ENCODE results near the gene TAF9B.
"Not testable (repeated sequence)": the region's sequence is repeated elsewhere in the genome, so short reads cannot be mapped to it uniquely, and the experiment has no call there.

Gene TAF9B

DNA sequence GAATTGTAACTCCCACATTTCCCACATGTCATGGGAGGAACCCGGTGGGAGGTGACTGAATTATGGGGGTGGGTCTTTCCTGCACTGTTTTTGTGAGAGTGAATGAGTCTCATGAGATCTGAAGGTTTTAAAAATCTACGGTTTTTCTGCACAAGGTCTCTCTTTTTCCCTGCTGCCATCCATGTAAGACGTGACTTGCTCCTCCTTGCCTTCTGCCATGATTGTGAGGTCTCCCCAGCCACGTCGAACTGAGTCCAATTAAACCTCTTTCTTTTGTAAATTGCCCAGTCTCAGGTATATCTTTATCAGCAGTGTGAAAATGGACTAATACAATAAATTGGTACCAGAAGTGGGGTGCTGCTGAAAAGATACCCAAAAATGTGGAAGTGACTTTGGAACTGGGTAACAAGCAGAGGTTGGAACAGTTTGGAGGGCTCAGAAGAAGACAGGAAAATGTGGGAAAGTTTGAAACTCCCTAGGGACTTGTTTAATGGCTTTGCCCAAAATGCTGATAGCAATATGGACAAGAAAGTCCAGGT, 7.6 kb upstream of the TAF9B start:
- H3K36me3 ChIP-seq (ENCODE audit: insufficient read depth, low read length); H3K9me2 ChIP-seq (ENCODE audit: low read depth, low read length); H2AFZ ChIP-seq (ENCODE audit: low read length); H3K79me2 ChIP-seq (ENCODE audit: insufficient read depth, low read length); H4K20me1 ChIP-seq (ENCODE audit: insufficient read depth, low read length); H3K27me3 ChIP-seq (ENCODE audit: insufficient read depth, low read length); H3K9ac ChIP-seq (ENCODE audit: low read length); H3K9me3 ChIP-seq (ENCODE audit: low read length); H3K4me2 ChIP-seq (ENCODE audit: low read length); H3K4me3 ChIP-seq (ENCODE audit: low read depth, low read length, poor library complexity, severe bottlenecking); H3K4me1 ChIP-seq (ENCODE audit: insufficient read depth, low read length, severe bottlenecking); H3K27ac ChIP-seq (ENCODE audit: low read depth, low read length, poor library complexity, severe bottlenecking); H3F3A ChIP-seq (ENCODE audit: insufficient read depth, low read length): not testable (repeated sequence)

DNA sequence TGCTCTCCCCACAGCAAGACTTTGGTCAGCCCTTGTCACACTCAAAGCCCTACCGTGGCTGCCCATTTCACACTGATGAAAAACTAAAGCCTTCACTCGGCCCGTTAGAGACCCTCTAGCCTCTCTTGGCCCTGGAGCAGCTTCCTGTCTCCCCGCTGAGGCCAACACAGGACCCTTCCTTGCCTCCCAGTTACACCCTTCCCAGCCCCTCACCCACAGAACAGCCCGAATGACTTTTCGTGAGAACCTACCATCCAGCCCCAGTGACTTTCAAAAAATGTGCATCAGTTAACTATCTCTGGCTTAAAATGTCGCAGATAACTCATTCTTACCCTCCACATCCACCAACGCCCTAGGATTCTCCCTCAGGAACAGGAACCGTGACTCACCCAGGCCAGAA, 756 bp upstream of the TAF9B start:
- no peaks in the 10 kb centered on the region for H3K9me2 ChIP-seq (ENCODE audit: low read depth, low read length)
- no peak overlapping the region for H2AFZ ChIP-seq (ENCODE audit: low read length)
- H3K4me2 ChIP-seq (ENCODE audit: low read length) = peak overlapping the region; percentile 62; the same call in 1 of the 2 replicates
- peak overlapping the region; percentile 83 for H3K4me3 ChIP-seq (ENCODE audit: low read depth, low read length, poor library complexity, severe bottlenecking)
- peaks cover 11% of the 10 kb centered on the region for H3K4me1 ChIP-seq (ENCODE audit: insufficient read depth, low read length, severe bottlenecking)
- TF ChIP-seq EZH2 (IDR thresholded peaks at IDR 0.05; ENCODE audit: borderline replicate concordance, low read length) = no peak
- H3F3A ChIP-seq (ENCODE audit: insufficient read depth, low read length) = no peaks in the 10 kb centered on the region
- H3K9ac ChIP-seq (ENCODE audit: low read length) = no peak overlapping the region
- no peaks in the 10 kb centered on the region for H3K27me3 ChIP-seq (ENCODE audit: insufficient read depth, low read length)
- no peaks in the 10 kb centered on the region for H4K20me1 ChIP-seq (ENCODE audit: insufficient read depth, low read length)
- no peaks in the 10 kb centered on the region for H3K36me3 ChIP-seq (ENCODE audit: insufficient read depth, low read length)
- no peak overlapping the region for H3K27ac ChIP-seq (ENCODE audit: low read depth, low read length, poor library complexity, severe bottlenecking)
- H3K9me3 ChIP-seq (ENCODE audit: low read length) = no peaks in the 10 kb centered on the region
- no peaks in the 10 kb centered on the region for H3K79me2 ChIP-seq (ENCODE audit: insufficient read depth, low read length)

DNA sequence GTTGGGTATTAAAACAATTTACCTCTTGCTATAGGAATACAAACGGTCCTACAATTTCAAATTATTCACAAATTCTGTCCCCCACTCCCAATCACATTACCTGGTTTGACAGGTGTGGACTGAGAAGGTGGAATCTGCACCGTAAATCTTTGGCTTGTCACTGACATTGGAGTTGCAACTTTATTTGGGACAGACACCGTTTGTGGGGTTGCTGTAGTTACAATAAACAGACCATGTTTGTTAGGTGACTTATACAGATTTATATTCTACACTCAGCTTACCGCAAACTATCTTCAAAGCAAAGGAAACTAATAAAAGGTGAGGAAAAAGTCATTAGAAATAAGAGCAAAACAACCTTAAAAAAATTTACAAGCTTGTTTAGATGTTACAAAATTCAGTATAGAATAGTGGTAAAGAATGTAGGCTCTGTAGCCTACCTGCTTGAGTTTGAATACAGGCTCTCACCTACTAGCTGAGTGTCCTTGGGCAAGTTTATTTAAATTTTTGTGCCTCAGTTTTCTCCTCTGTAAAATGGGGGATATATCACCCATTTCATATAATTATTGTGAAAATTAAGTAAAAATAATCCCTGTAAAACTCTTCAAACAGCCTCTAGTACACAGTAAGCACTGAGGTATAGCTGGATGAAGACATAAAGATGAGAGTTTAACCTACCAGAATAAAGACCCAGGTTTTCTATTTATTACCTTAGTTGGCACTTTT, 6.1 kb downstream of the TAF9B start:
- Histone ChIP-seq H3K36me3 (ENCODE audit: insufficient read depth, low read length) (peaks cover 41% of the 10 kb centered on the region), H3K27me3 (ENCODE audit: insufficient read depth, low read length) (no peaks in the 10 kb centered on the region), H3F3A (ENCODE audit: insufficient read depth, low read length) (no peaks in the 10 kb centered on the region), H3K4me1 (ENCODE audit: insufficient read depth, low read length, severe bottlenecking) (peaks cover 1% of the 10 kb centered on the region), H4K20me1 (ENCODE audit: insufficient read depth, low read length) (no peaks in the 10 kb centered on the region), H3K9me3 (ENCODE audit: low read length) (no peaks in the 10 kb centered on the region), H3K9me2 (ENCODE audit: low read depth, low read length) (no peaks in the 10 kb centered on the region), H3K27ac (ENCODE audit: low read depth, low read length, poor library complexity, severe bottlenecking) (no peak overlapping the region), H3K4me2 (ENCODE audit: low read length) (no peak overlapping the region), H3K9ac (ENCODE audit: low read length) (no peak overlapping the region), H3K79me2 (ENCODE audit: insufficient read depth, low read length) (no peaks in the 10 kb centered on the region), H3K4me3 (ENCODE audit: low read depth, low read length, poor library complexity, severe bottlenecking) (no peak overlapping the region), H2AFZ (ENCODE audit: low read length) (no peak overlapping the region)
- TF ChIP-seq, protein P1, sequence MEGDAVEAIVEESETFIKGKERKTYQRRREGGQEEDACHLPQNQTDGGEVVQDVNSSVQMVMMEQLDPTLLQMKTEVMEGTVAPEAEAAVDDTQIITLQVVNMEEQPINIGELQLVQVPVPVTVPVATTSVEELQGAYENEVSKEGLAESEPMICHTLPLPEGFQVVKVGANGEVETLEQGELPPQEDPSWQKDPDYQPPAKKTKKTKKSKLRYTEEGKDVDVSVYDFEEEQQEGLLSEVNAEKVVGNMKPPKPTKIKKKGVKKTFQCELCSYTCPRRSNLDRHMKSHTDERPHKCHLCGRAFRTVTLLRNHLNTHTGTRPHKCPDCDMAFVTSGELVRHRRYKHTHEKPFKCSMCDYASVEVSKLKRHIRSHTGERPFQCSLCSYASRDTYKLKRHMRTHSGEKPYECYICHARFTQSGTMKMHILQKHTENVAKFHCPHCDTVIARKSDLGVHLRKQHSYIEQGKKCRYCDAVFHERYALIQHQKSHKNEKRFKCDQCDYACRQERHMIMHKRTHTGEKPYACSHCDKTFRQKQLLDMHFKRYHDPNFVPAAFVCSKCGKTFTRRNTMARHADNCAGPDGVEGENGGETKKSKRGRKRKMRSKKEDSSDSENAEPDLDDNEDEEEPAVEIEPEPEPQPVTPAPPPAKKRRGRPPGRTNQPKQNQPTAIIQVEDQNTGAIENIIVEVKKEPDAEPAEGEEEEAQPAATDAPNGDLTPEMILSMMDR (IDR thresholded peaks at IDR 0.05; ENCODE audit: low read length) = no peak
- TF ChIP-seq EZH2 (IDR thresholded peaks at IDR 0.05; ENCODE audit: borderline replicate concordance, low read length) = no peak

DNA sequence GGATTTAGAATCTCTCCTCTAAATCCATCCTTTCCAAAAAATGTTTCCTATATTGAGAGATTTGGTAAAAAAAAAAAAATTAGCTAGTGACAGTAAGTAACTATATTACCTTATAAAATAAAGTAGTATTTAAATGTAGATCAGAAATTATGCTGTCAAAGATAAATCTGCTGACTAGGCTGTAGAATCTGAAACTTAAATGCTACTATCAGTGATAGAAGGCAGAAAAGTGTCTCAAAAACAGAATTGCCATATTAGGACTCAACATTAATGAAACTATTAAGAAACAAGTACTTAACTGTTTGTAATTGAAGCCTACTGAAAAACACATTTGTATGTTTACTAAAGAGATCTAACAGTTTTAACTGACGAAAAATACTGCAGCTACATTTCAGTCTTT, 8.3 kb downstream of the TAF9B start:
- Histone ChIP-seq H3K4me1 (ENCODE audit: insufficient read depth, low read length, severe bottlenecking) (no peaks in the 10 kb centered on the region), H3K9me3 (ENCODE audit: low read length) (no peaks in the 10 kb centered on the region), H3K4me2 (ENCODE audit: low read length) (no peak overlapping the region), H2AFZ (ENCODE audit: low read length) (no peak overlapping the region), H3K27ac (ENCODE audit: low read depth, low read length, poor library complexity, severe bottlenecking) (no peak overlapping the region), H3K27me3 (ENCODE audit: insufficient read depth, low read length) (no peaks in the 10 kb centered on the region), H3K79me2 (ENCODE audit: insufficient read depth, low read length) (no peaks in the 10 kb centered on the region), H4K20me1 (ENCODE audit: insufficient read depth, low read length) (no peaks in the 10 kb centered on the region), H3K9me2 (ENCODE audit: low read depth, low read length) (no peaks in the 10 kb centered on the region), H3K36me3 (ENCODE audit: insufficient read depth, low read length) (peaks cover 63% of the 10 kb centered on the region), H3K9ac (ENCODE audit: low read length) (no peak overlapping the region), H3F3A (ENCODE audit: insufficient read depth, low read length) (no peaks in the 10 kb centered on the region), H3K4me3 (ENCODE audit: low read depth, low read length, poor library complexity, severe bottlenecking) (no peak overlapping the region)
- no peak for TF ChIP-seq EZH2 (IDR thresholded peaks at IDR 0.05; ENCODE audit: borderline replicate concordance, low read length)
- TF ChIP-seq, protein P1 (IDR thresholded peaks at IDR 0.05; ENCODE audit: low read length) = no peak
